T-helper 2 cell treated with Interferon-gamma antibody and Interleukin-4, amounts not matched to agents 5 μg/mL and 100 μg/mL, for 36 hours (primary cell): ENCODE results near the gene ZNF316.

Source experiments
- DNase-seq: peaks from one replicate; pipeline ENCODE4 v3.0.0; 2021; ENCODE audit warnings: low spot score
- H3K27ac Mint-ChIP-seq: one replicate; pipeline ENCODE4 v1.8.0; 2021; ENCODE audit warnings: mild to moderate bottlenecking, mixed read lengths
- H3K27me3 Mint-ChIP-seq: one replicate; pipeline ENCODE4 v1.8.0; 2021; ENCODE audit warnings: low read depth, mixed read lengths
- H3K36me3 Mint-ChIP-seq: one replicate; pipeline ENCODE4 v1.8.0; 2021; ENCODE audit warnings: low read depth, mixed read lengths
- H3K4me1 Mint-ChIP-seq: one replicate; pipeline ENCODE4 v1.8.0; 2021; ENCODE audit warnings: low read depth, mixed read lengths
- H3K4me3 Mint-ChIP-seq: one replicate; pipeline ENCODE4 v1.8.0; 2022; ENCODE audit warnings: mild to moderate bottlenecking, moderate library complexity, mixed read lengths
- H3K9me3 Mint-ChIP-seq: one replicate; pipeline ENCODE4 v1.8.0; 2021; ENCODE audit warnings: mixed read lengths

ZNF316 gene

GRCh38 chr7:6636741-6637543, at the start of gene ZNF316:
TSS of gene ZNF316 (plus strand) at chr7:6637318. CDS start at chr7:6642410, 5,092 bp downstream.
- peak; percentile 67 for DNase-seq
- Mint-ChIP-seq H3K4me1 (peaks cover 18% of the 10 kb centered on the region), H3K4me3 (peak within 1 kb of the TSS; percentile 89), H3K27me3 (no peaks in the 10 kb centered on the region), H3K36me3 (peaks cover 25% of the 10 kb centered on the region), H3K27ac (peak within 1 kb of the TSS; percentile 81), H3K9me3 (no peaks in the 10 kb centered on the region)

DNA sequence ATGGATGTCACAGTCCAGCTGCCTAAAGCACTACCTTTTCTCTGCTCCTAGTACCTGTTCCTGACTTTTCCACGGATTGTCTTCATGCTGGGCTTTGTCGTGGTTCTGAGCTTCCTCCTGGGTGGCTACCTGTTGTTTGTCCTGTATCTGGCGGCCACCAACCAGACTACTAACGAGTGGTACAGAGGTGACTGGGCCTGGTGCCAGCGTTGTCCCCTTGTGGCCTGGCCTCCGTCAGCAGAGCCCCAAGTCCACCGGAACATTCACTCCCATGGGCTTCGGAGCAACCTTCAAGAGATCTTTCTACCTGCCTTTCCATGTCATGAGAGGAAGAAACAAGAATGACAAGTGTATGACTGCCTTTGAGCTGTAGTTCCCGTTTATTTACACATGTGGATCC, 48.6 kb upstream of the ZNF316 start:
- peaks cover 36% of the 10 kb centered on the region for H3K36me3 Mint-ChIP-seq
- DNase-seq, result no peak
- H3K27me3 Mint-ChIP-seq, result no peaks in the 10 kb centered on the region
- H3K4me1 Mint-ChIP-seq, result peaks cover 7% of the 10 kb centered on the region
- no peaks in the 10 kb centered on the region for H3K9me3 Mint-ChIP-seq
- peak overlapping the region; percentile 43 for H3K27ac Mint-ChIP-seq
- peak overlapping the region; percentile 54 for H3K4me3 Mint-ChIP-seq

GRCh38 chr7:6589151-6589828, 47.8 kb upstream of the ZNF316 start:
- Mint-ChIP-seq H3K4me3 (peak overlapping the region; percentile 53), H3K27me3 (no peaks in the 10 kb centered on the region), H3K36me3 (peaks cover 36% of the 10 kb centered on the region), H3K4me1 (peaks cover 7% of the 10 kb centered on the region), H3K27ac (peak overlapping the region; percentile 71), H3K9me3 (no peaks in the 10 kb centered on the region)
- no peak for DNase-seq

GRCh38 chr7:6589829-6590644, 47.1 kb upstream of the ZNF316 start, which contains the start of gene INTS15:
TSS of gene INTS15 (plus strand) at chr7:6590021. CDS start at chr7:6590284, 263 bp downstream.
- Mint-ChIP-seq H3K9me3 (no peaks in the 10 kb centered on the region), H3K4me3 (peak within 1 kb of the TSS; percentile 95), H3K4me1 (peaks cover 7% of the 10 kb centered on the region), H3K27me3 (no peaks in the 10 kb centered on the region), H3K27ac (peak within 1 kb of the TSS; percentile 93), H3K36me3 (peaks cover 36% of the 10 kb centered on the region)
- peak; percentile 84 for DNase-seq

GRCh38 chr7:6590645-6591110, 46.4 kb upstream of the ZNF316 start:
- no peak for DNase-seq
- H3K27me3 Mint-ChIP-seq, result no peaks in the 10 kb centered on the region
- H3K36me3 Mint-ChIP-seq, result peaks cover 41% of the 10 kb centered on the region
- peaks cover 7% of the 10 kb centered on the region for H3K4me1 Mint-ChIP-seq
- H3K9me3 Mint-ChIP-seq, result no peaks in the 10 kb centered on the region
- H3K27ac Mint-ChIP-seq, result peak overlapping the region; percentile 93
- peak overlapping the region; percentile 95 for H3K4me3 Mint-ChIP-seq

DNA sequence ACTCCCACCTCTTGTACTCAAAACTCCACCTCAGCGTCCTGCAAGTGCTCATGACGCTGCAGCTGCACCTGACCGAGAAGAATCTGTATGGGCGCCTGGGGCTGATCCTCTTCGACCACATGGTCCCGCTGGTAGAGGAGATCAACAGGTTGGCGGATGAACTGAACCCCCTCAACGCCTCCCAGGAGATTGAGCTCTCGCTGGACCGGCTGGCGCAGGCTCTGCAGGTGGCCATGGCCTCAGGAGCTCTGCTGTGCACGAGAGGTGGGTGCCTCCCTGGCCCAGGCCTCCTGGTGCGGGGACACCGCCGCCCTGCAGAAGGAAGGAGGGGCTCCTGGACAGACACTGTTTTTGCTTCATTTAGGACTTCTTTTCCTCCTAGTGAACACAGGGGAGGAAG, 37.0 kb upstream of the ZNF316 start:
- no peaks in the 10 kb centered on the region for H3K27me3 Mint-ChIP-seq
- DNase-seq, result no peak
- H3K36me3 Mint-ChIP-seq, result peaks cover 41% of the 10 kb centered on the region
- no peak overlapping the region for H3K27ac Mint-ChIP-seq
- H3K4me3 Mint-ChIP-seq, result no peak overlapping the region
- H3K4me1 Mint-ChIP-seq, result no peaks in the 10 kb centered on the region
- no peaks in the 10 kb centered on the region for H3K9me3 Mint-ChIP-seq

- Mint-ChIP-seq H3K4me1 (no peaks in the 10 kb centered on the region), H3K9me3 (no peaks in the 10 kb centered on the region), H3K4me3 (no peak overlapping the region), H3K36me3 (peaks cover 31% of the 10 kb centered on the region), H3K27ac (no peak overlapping the region), H3K27me3 (no peaks in the 10 kb centered on the region)
- DNase-seq, result no peak
These were observed 32.7 kb upstream of the ZNF316 start for GRCh38 chr7:6604458-6604857.

- peaks cover 25% of the 10 kb centered on the region for H3K36me3 Mint-ChIP-seq
- H3K4me3 Mint-ChIP-seq, result no peak overlapping the region
- H3K27ac Mint-ChIP-seq, result no peak overlapping the region
- H3K27me3 Mint-ChIP-seq, result no peaks in the 10 kb centered on the region
- H3K9me3 Mint-ChIP-seq, result no peaks in the 10 kb centered on the region
- H3K4me1 Mint-ChIP-seq, result no peaks in the 10 kb centered on the region
- DNase-seq, result no peak
These were observed 30.1 kb upstream of the ZNF316 start for GRCh38 chr7:6606866-6607583.

- DNase-seq, result no peak
- no peak overlapping the region for H3K27ac Mint-ChIP-seq
- no peak overlapping the region for H3K4me3 Mint-ChIP-seq
- peaks cover 19% of the 10 kb centered on the region for H3K36me3 Mint-ChIP-seq
- H3K27me3 Mint-ChIP-seq, result peaks cover 2% of the 10 kb centered on the region
- H3K4me1 Mint-ChIP-seq, result no peaks in the 10 kb centered on the region
- H3K9me3 Mint-ChIP-seq, result no peaks in the 10 kb centered on the region
These were observed 29.5 kb upstream of the ZNF316 start for GRCh38 chr7:6607651-6608051.

DNA sequence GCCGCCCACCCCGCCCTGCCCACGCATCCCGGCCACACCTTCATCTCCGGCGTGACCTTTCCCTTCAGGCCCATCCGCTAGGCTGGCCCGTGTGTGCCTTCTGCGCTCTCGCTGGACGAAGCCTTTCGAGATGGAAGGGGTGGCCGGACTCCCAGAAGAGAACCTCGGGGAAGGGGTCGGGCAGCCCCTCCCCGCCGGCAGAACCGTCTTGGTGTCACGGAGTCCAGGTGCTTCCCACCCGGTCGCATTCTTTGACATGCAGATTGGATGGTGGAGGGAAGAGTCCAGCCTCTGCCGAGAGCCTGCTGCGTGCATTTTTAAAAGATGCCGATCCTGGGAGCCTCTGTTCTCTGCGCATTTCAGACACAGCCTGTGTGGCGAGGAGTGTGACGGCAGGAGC, 29.0 kb upstream of the ZNF316 start:
- no peak for DNase-seq
- no peak overlapping the region for H3K27ac Mint-ChIP-seq
- H3K4me3 Mint-ChIP-seq, result no peak overlapping the region
- peaks cover 6% of the 10 kb centered on the region for H3K27me3 Mint-ChIP-seq
- H3K9me3 Mint-ChIP-seq, result no peaks in the 10 kb centered on the region
- peaks cover 18% of the 10 kb centered on the region for H3K36me3 Mint-ChIP-seq
- H3K4me1 Mint-ChIP-seq, result no peaks in the 10 kb centered on the region

DNA sequence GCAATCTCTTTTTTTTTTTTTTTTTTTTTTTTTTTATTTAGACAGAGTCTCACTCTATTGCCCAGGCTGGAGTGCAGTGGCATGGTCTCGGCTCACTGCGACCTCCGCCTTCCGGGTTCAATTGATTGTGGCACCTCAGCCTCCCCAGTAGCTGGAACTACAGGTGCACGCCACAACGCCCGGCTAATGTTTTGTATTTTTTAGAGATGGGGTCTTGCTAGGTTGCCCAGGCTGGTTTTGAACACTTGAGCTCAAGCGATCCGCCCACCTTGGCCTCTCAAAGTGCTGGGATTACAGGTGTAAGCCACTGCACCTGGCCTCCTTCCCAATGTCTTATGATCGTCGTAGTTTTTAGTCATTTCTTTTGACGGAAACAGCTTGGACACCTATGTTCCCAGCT, 28.3 kb upstream of the ZNF316 start:
- Mint-ChIP-seq H3K27ac (no peak overlapping the region), H3K9me3 (no peaks in the 10 kb centered on the region), H3K36me3 (peaks cover 14% of the 10 kb centered on the region), H3K4me1 (no peaks in the 10 kb centered on the region), H3K4me3 (no peak overlapping the region), H3K27me3 (peaks cover 8% of the 10 kb centered on the region)
- no peak for DNase-seq

DNA sequence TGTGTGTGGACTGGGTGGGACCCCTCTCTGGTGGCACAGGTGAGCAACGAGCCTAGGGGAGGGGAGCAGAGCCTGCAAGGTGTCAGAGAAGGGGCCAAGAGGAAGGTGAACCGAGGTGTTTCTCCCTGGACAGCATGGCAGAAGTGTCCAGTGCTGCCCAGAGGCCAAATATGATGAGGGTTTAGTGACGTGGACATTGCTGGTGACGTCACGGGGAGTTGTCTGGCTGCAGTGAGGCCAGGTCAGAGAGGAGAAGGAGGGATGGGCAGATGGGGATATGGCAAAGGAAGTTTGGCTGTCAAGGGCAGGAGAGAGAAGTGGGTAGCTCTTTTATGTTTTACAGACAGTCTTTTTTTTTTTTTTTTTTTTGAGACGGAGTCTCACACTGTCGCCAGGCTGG, 24.3 kb upstream of the ZNF316 start:
- H3K27me3 Mint-ChIP-seq, result peaks cover 32% of the 10 kb centered on the region
- no peak for DNase-seq
- H3K9me3 Mint-ChIP-seq, result no peaks in the 10 kb centered on the region
- H3K27ac Mint-ChIP-seq, result no peak overlapping the region
- H3K4me1 Mint-ChIP-seq, result peaks cover 3% of the 10 kb centered on the region
- peaks cover 2% of the 10 kb centered on the region for H3K36me3 Mint-ChIP-seq
- no peak overlapping the region for H3K4me3 Mint-ChIP-seq

- H3K9me3 Mint-ChIP-seq, result no peaks in the 10 kb centered on the region
- peaks cover 40% of the 10 kb centered on the region for H3K27me3 Mint-ChIP-seq
- H3K36me3 Mint-ChIP-seq, result peaks cover 2% of the 10 kb centered on the region
- no peak overlapping the region for H3K27ac Mint-ChIP-seq
- DNase-seq, result no peak
- H3K4me3 Mint-ChIP-seq, result no peak overlapping the region
- peaks cover 3% of the 10 kb centered on the region for H3K4me1 Mint-ChIP-seq
These were observed 23.4 kb upstream of the ZNF316 start for GRCh38 chr7:6613706-6614105.
